GM18511 (cell line): ENCODE results near the gene SIPA1.

Experiments
- ATAC-seq: cut with Tn5 transposase; IDR thresholded peaks from one replicate; pipeline ENCODE4 v1.9.1; 2021; ENCODE audit warnings: mild to moderate bottlenecking, moderate library complexity; ENCODE audit not compliant: unreplicated experiment

The SIPA1 gene, protein sequence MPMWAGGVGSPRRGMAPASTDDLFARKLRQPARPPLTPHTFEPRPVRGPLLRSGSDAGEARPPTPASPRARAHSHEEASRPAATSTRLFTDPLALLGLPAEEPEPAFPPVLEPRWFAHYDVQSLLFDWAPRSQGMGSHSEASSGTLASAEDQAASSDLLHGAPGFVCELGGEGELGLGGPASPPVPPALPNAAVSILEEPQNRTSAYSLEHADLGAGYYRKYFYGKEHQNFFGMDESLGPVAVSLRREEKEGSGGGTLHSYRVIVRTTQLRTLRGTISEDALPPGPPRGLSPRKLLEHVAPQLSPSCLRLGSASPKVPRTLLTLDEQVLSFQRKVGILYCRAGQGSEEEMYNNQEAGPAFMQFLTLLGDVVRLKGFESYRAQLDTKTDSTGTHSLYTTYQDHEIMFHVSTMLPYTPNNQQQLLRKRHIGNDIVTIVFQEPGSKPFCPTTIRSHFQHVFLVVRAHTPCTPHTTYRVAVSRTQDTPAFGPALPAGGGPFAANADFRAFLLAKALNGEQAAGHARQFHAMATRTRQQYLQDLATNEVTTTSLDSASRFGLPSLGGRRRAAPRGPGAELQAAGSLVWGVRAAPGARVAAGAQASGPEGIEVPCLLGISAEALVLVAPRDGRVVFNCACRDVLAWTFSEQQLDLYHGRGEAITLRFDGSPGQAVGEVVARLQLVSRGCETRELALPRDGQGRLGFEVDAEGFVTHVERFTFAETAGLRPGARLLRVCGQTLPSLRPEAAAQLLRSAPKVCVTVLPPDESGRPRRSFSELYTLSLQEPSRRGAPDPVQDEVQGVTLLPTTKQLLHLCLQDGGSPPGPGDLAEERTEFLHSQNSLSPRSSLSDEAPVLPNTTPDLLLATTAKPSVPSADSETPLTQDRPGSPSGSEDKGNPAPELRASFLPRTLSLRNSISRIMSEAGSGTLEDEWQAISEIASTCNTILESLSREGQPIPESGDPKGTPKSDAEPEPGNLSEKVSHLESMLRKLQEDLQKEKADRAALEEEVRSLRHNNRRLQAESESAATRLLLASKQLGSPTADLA

GRCh38 chr11:65637794-65638419 is at the start of gene SIPA1:
SIPA1 (plus strand) TSS chr11:65638101; CDS start chr11:65640922, 2,821 bp downstream.
- peak; percentile 48 for ATAC-seq

DNA sequence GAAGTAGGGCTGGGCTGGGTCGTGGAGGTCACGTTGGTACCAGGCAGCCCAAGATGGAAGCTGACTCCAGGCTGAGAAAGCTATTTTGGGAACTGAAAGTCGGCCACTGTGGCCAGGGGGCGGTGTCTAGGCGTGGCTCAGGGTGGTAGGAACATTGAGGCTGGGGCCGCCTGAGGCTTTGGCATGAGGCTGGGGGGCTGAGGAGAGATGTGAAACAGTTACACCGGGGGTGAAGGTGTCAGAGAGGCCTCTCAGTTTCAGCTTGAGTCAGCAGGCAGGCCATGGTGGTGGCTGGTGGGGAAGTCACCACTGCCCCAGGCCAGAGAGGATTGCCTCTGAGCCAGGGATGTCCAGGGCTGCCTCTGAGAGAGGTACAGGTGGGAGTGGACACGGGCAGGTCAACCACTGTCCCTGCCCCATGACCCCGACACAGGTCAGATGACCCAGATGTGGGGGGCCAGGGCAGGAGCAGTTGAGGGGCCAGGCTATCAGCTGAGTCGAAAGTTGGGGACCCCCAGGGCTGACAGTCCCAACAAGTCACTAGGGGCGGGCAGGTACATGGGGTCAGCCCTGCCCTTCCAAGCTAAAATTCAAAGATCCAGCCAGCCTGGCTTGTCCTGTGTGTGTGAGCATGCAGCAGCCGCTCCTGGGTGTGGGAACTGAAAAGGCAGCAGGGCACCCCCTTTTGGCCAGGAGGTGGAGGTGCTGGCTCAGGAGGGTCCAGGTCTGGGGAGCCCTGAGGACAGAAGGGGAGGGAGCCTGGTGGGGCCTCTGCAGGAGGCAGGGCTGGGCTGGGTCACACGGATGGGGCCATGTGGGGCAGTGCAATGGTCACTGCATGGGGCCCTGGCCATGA is 49.5 kb upstream of the SIPA1 start:
- ATAC-seq, result peak; percentile 83

GRCh38 chr11:65589444-65590239 is 48.3 kb upstream of the SIPA1 start:
- no peak for ATAC-seq

DNA sequence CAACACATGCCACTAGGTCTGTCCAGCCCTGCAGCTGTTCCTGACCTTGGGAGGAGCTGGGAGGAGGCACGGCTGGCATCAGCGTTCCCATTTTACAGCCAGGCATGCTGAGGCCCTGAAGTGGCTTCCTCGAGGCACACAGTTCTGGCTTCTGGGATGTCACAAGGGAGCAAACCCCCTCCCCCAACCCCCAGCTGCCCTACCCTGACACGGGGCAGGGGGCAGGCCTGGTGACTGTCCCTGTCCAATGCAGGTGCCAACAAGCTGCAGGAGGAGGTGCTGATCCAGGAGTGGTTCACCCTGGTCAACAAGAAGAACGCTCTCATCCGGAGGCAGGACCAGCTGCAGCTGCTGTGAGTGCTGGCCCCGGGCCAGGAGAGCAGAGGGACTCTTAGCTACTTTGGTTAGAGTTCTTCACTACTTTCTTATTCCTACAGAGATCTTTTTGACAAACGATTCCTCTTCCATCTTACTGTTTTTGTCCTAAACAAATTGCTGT is 47.6 kb upstream of the SIPA1 start:
- no peak for ATAC-seq

GRCh38 chr11:65591939-65592857 is 45.7 kb upstream of the SIPA1 start:
- no peak for ATAC-seq

GRCh38 chr11:65592858-65593517 is 44.9 kb upstream of the SIPA1 start:
- no peak for ATAC-seq

DNA sequence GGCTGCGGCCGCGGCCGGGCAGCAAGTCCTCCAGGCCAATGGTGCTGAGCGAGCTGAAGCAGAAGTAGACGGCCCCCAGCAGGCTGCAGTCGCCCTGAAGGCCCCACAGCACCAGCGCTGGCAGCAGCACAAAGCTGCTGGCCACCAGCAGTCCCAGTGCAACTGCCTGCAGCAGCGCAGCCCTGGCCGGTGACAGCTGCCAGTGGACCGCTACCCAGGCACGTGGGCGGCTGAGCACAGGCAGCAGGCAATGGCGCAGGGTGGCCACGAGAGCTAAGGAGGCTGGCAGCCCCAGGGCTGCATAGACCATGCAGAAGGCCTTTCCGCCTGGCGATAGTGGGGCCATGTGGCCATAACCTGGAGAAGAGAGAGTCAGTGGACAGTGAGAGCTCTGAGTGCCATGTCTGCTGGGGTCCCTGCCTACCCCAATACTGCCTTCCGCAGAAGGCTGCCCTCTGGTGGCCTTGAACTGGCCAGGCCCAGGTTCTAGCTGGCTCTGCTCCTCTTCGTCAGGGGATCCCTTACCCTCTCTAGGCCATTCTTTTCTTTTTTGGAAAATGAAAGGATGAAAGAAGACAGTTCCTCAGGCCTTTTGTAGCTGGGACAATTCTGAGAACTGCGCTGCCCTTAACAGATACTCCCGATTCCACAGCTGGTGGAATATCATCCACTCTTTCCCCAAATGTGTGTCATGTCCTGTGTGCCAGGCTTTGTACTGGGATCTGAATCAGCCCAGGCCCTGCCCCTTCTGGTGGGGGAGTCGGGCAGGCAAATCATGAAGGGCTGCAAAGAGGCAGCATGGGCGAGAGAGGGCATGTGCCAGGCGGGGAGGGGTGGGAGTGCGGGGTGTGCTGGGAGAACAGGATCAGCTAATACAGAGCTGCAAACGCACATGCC is 44.1 kb upstream of the SIPA1 start:
- no peak for ATAC-seq

DNA sequence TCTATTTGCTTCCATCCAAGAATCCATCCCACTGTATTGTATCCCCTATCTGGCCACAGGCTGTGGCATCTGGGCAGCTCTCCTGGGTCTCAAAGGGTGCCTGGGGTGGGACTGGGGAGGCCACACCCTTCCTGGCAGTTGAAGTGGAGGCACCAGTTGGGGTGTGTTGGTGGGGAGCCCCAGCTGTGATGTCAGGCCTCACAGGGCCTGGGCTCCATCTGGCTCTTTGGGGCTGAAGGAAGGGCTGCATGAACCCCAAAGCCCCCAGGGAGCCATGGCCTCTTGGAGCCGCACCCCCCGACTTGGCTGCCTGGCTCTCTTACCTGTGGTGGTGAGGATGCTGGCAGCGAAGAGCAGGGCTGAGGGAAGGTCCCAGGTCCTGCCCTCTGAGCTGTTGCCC is 42.8 kb upstream of the SIPA1 start:
- ATAC-seq, result no peak

GRCh38 chr11:65595543-65596281 is 42.2 kb upstream of the SIPA1 start, which contains the start of gene KCNK7:
KCNK7 (minus strand) TSS chr11:65595800; CDS start chr11:65595772, 28 bp downstream.
- no peak for ATAC-seq

DNA sequence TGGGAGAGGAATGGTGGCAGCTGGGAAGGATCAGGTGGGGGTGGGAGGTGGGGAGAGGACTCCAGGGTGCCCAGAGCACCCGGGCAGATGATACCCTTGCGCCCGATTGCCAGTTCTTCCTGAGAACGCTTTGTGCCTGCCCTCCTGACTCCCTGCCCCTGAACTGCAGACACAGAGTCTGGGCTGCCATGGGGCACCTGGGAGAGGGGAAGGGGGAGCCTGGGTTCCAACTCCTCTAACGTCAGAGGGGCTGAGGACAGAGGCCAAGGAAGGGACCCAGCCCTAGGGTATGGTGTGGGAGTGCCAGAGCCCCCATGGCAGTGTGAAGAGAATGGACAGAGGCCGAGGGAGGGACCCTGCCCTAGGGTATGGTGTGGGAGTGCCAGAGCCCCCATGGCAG is 41.4 kb upstream of the SIPA1 start:
- no peak for ATAC-seq

GRCh38 chr11:65598258-65598699 is 39.6 kb upstream of the SIPA1 start:
- ATAC-seq, result no peak

- no peak for ATAC-seq
Observed at GRCh38 chr11:65599216-65599954, 38.5 kb upstream of the SIPA1 start.

DNA sequence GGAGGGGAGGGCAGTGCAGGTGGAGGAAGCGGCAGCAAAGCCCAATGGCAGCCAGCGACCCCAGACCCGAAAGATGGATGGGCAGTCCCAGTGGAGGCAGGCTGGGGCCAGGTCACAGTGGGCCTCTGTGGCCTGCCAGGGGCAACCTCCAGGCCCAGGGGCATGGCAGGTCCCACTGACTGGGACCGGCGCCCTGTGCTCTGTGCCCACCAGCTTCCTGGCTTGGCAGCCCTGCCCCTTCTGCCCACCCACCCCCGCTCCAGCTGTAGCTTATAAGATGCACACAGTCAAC is 38.0 kb upstream of the SIPA1 start:
- ATAC-seq, result no peak

DNA sequence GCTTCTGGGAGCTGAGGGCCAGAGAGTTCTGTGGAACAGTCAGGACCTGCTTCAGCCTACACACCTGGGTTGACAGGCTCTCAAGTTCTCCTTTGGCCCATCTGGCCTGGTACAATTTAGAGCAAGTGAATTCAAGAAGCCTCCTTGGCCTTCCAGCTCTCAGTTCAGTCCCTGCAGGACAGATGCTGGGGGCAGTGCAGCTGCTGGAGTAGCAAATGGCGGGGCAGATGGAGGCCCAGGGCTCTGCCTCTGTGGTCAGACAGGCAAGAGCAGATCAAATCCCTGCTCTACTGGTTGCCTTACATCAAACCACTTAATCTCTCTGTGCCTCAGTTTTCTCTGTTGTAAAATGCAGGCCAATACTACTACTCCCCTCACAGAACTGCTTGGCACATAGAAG is 33.6 kb upstream of the SIPA1 start:
- no peak for ATAC-seq

- ATAC-seq, result no peak
Observed at GRCh38 chr11:65606876-65607613, 30.9 kb upstream of the SIPA1 start.
